GM18873 (cell line): ENCODE data around the gene DSCAML1.

Source experiments
- ATAC-seq: cut with Tn5 transposase; IDR thresholded peaks from one replicate; pipeline ENCODE4 v1.9.1; 2021; ENCODE audit warnings: mild to moderate bottlenecking, moderate library complexity, moderate number of reproducible peaks; ENCODE audit not compliant: unreplicated experiment, low FRiP score

The DSCAML1 gene

DNA sequence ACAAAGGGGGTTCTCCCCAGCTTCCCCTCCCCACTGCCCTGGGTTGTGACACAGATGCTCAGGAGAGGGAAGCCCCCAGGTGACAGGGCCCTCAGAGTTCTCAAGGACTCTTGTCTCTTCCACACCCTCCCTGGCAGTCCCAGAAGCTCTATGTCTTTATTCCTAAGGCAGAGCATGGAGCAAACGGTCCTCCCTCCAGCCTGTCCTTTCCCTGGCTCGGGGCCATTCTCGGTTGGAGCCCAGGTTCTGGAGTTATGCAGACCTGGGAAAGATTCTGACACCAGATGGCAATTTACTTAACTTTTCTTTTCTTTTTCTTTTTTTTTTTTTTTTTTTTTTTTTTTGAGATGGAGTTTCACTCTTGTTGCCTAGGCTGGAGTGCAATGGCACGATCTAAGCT lies 282.8 kb downstream of the DSCAML1 start:
- ATAC-seq = no peak

DNA sequence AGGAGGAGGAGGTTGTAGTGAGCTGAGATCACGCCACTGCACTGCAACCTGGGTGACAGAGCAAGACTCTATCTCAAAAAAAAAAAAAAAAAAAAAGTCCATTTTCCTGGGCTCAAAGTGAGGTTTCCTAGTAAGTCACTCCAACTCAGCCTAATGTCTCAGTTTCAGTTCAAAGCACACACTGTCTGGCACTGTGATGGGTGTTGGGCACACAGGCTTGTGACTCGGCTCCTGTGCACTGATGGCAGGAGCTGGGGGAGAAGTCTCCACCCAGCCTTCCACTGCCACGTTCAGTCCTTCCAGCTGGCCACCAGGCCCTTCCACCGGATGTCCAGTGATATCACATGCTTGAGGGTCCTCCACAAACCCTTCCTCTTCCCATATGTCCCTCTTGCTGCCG lies 283.4 kb downstream of the DSCAML1 start:
- no peak for ATAC-seq

DNA sequence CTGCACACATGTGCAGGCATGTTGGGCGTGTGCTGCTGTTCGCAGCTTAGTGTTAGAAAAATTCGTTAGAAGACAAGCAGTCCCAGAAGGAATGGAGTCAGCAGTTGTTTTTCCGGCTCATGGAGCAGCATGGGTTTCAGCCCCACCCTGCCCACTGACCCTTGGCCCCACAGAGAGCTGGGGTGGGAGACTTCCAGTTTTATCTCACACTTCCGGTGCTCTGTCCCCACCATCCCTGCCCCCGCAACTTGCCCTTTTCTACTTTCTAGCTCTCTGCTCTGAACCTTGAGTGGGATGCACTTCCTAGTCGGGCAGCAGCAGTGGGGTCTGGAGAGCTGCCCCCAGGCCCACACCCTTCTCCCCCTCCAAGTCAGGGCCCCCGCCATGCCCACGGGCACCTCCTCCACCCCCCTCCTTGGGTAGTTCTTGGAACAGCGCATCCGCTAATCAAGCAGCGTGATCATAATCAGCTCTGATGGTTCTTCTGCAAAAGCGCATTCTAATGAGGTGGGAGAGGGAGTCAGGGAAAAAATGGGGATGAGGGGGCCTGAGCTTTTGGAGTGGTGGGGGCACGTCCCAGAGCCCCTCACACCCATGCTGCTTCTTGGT lies 285.0 kb downstream of the DSCAML1 start:
- ATAC-seq = no peak

DNA sequence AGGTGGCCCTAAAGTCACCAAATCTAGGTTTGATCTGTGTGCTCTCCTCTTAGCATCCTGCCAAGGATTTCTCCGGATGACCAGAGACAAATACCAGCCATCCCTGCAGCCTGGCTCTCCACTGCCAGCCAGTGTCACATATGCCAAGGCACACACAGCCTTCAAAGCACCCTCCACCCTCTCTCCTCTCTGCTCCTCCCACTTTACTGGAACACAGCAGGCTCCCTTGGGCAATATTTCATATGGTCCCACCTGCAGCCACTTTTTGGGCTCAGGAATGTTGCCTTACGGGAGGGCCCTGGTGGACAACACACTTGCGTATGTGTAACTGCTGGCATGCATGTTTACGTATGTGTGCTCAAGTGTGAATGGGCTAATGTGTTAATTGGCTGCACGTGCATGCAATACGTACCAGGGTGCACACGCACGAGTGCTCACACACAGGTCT lies 285.5 kb downstream of the DSCAML1 start:
- no peak for ATAC-seq

DNA sequence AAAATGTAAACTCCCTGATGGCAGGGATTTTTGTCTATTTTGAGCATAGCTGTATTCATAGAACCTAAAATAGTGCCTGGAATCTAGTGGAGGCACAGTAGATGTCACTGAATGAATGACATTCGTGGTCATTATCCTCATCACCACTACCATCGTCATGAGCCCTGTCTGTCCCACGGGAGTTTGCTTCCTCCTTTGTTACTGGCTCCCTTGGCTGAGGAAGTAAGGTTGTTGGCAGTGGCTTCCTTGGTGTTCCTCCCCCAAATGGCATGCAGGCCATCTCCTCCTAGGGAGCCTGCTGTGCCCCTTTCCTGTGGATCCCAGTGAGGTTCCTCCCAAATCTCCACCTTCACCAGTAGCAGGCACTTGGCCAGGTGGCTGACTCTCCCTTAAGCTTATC lies 286.4 kb downstream of the DSCAML1 start:
- no peak for ATAC-seq

DNA sequence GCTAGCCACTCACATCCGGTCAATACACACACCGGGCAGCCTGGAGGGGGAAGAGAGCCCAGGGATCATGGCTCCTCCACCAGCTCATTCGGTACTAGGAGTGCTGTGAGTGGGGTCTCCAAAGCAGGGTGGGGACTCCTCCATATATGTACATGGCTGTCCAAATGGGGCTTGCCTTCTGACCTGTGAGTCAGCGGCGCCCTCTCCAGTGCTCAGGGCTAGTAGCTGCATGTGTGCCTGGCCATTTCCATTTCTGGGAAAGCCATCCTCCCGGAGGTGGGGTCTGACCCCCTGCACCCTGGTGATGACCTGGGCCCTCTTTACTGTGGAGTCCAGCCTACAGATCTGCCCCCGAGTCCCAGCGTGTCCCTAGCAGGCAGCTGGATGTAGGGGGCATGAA lies 287.5 kb downstream of the DSCAML1 start:
- ATAC-seq = no peak

DNA sequence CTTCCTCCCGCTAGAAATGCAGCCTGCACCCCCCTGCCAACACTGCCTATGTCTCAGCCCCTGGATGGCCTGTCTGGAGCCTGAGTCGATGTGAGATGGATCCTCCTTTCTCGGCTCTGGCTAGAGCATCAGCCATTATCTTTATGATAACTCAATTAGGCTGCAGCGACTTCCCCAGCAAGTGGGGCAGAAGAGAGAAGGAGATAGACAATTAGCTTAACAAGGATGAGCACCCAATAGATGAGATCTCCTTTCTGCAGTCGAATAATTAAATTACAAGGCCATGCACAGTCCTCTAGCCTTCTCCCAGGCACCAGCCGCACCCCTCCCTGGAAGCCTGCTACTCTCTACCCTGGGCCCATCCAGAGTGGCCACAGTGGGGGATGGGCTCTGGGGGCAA lies 290.0 kb downstream of the DSCAML1 start:
- ATAC-seq = no peak

DNA sequence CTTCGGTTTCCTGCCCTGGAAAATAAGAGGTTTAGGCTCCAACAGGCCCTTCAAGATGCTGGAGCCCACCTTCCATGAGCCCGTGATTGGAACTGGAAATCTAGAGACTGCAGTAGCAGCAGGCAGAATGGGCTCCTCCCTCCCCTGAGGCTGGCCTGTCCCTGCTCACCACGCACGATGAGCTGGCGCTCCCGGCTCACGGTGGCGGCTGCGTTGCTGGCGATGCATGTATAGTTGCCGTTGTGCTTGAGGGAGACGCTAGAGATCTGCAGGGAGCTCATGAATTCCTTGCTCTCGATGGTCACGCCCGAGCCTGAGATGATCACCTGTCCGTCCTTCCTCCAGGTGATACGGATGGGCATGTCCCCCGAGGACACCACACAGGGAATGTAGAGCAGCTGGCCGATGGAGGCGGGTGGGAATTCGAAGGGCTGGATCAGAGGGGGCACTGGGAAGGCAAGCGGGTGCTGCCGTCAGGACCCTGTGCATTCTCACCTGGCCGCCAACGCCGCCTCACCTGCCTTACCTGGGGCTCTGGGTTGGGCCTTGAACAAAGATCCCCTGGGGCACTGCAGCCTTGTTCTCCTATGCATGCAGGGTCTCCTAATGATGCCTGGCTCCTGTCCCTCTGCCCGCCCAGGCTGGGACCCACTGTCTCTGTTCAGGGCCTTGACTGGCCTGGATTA lies 291.6 kb downstream of the DSCAML1 start:
- no peak for ATAC-seq

DNA sequence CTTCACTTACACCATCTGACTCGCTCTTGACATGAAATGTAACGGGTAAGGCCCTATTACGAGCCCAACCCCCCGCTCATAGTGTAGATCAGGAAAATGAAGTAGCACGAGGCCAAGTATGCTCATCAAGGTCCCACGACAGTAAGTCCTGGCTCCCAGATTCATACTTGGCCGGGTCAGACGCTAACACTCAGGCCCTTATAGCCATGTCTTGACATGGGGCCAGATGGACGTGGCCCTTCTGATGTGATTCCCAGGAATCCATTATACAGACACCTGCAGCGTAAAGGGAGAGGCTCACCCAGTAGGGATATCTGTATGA lies 294.3 kb downstream of the DSCAML1 start:
- ATAC-seq = no peak

DNA sequence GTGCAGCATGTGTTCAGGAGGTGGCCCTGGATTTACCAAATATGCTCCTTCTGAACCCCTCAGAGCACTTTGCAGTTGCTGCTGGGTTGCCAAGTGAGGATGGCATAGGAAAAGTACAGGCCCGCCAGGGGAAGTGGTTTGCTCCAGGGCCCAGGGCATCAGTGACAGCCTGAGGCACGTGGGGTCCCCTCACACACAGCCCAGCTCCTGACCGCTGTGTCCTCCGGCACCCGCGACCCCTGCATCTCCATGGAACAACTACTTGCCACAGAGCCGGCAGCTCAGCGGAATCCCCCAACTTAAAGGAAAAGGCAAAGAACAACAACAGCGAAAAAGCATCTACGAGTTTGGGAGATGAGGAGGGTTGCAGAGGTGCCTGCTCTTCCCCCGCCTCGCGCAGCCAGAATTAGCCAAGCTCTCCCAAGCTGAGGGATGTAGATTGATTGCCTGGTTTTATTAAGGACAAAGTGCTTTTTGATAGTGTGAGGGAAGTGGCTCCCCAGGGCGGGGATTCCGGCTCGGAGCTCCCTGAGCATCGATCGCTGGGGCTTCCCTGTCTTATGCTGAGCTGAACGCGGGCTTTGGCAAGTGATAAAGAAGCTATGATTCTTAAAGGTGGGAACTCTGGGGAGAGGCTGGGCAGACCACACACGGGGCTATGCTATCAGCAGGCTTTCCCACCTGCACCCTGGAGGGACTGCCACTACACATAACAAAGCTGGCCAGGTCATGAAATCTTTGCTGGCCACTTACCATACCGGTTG lies 294.8 kb downstream of the DSCAML1 start:
- ATAC-seq = no peak

DNA sequence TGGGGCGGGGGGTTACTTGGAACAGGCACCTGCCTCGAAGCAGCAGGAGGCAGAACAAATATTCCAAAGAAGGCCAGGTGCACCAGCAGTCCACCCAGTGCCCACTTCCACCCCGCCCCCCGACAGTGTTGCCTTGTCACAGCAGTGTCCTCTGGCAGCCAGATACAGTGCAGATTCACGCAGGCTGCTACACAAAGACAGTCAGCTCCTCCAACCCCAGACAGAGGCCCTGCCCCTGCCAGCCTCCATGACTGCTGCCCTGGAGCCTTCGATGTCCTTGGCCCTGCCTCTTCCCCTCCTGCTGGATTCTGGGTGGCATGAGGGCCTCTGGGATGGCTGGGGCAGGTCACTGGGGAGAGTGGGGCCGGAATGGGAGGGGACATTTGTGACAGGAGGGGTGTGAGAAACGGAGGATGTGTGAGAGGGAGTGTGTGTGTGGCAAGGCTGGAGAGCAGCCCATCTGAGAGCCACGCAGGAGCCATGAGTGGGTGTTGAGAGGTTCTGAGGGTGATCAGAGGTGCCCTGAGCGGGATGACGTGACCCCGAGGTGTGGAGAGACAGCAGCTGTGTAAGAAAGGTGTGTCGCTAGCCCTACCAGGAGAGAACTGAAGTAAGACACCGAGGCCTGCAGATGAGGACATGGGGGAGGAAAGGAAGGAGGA lies 295.6 kb downstream of the DSCAML1 start:
- no peak for ATAC-seq

DNA sequence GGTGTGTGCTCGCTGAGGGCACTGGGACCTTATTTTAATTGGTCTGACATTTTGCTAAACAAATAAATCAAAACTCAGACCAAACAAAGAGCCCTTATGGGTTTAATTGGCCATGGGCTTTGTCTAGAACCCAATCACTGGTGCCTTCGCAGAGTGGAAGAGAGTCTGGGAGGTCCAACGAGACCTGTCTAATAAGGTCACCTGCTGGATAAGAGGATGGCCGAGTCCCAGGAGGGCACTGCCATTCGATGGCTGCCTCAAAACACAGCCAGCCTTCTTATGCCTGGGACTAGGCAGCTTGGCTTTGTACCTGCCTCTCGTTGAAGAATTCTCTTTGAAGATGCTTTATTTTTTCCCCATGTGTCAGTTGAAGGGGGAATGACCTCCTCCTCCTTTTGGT lies 298.2 kb downstream of the DSCAML1 start:
- ATAC-seq = no peak

DNA sequence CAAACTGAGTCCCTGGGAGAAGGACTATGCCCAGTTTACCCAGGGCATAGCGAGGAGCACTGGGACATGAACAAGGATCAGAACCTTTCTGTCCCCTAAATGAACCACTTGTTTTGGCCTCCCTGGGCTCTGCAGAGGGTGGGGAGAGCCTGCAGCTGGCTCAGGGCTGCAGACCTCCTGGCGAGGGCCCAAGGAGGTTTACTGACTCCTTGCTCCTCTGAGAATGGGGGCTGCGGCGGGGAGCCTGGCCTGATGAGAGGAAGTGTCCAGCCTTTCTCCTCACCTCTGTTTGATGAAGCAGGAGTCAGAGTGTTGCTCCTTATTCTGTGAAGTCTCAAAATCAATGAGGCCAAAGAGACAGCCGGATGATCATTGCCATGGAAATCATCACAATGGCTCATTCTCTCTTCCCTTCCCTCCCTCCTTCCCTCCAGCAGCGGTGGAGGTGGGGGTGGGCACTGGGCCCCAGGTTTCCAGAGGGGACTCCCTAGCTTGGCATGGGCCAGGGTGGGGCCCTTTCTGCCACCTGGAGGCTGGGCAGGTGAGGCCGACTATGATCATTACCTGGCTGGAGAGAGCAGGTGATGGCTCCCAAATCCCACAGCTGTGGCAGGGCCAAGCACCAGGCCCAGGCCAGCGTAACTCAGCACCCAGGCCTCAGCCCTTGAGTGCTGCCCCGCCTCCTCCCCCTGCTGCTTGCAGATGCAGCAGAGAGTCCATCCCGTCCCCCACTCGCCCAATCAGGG lies 299.6 kb downstream of the DSCAML1 start:
- ATAC-seq = no peak

DNA sequence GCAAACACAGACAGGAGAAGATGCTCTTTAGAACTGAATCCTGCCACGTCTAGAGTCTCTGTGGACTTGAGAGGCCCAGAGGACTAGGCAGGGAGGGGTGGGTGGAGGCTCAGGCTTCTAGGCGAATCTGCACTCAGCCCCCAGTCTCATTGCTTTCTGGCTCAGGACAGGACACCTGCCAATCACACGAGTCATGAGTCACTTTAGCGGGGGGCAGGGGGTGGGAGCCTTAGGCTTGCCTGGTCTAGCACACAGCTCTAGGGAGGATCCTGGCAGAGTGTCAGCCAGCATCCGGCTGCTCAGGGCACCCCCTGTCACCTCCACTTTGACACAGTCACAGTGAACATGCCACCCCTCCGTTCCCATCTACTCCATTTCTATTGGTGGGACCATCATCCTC lies 301.7 kb downstream of the DSCAML1 start:
- no peak for ATAC-seq

DNA sequence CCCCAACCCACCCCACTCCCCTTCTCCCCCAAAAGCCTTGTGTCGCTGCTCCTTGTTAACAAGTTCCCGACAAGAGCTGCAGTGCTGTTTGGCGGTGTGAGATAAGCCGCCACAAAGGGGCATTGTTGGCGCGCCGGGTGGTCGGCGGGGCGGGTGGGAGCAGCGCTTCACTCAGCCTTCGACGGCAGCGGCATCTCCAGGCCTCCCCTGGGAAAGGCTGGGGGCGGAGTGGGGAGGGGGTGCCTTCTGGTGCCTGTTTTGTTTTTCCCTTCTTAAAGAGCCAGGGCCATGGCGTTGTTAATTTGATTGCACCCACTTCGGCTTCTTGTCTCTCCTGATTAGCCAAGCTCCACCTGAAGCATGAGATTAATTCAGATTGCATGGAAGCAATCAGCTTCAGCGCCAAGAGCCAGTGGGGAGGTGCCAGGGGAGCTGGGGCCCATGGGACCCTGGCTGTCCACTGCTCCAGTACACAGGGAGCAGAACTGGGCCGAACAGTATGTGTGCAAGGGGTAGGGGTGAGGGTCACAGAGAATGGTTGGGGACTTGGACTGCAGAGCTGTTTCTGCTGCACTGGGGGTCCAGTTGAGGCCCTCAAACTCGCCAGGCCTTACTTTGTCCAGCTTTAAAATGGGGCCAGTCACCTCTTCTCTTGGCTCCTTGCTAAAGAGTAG lies 304.3 kb downstream of the DSCAML1 start:
- ATAC-seq = no peak

DNA sequence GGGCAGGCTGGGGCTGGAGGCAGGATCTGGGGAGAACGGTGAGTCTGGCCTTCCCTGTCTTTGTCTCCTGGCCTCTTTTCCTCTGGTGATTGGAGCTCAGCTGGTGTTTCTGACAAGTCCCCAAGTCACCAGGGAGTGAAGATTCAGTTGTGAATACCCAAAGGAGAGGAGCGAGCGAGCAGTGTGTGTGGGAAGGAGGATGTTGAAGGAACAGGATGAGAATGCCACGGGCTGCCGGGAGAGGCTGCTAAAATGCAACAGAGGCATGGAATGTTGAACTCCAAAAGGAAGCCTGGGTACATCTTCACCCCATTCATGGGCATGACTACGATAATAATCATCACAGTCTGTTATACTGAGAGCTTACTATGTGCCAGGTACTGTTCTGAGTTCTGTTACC lies 306.1 kb downstream of the DSCAML1 start:
- no peak for ATAC-seq

DNA sequence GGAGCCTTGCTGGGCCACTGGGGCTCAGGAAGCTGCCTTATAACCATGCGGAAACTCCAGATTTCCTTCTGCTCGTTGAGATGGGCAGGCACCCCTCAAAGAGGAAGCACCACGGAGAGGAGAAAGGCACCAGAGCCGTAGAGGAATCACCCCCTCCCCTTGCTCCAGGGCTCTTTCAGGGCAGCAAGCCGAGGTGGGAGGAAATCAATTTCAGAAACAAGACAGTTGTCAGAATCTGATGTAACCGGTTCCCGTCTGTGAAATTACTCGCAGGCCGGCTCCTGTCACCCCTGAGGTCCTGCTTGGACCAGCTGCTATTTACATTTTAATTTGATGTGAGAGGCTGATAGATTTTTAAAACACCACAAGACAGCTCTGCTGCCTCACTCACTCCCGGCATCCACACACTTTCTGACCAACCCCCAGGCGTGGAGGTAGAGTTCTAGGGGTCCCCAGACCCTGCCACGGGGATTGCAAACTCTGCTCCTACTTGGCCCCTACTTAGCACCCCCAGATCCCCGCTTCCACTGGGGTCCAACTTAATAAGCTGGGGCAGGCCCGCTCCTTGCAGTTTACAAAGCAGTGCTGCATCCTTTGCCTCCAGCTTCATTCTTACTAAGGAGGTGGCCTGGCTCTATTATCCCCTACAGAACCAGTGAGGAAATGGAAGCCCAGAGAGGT lies 306.9 kb downstream of the DSCAML1 start:
- no peak for ATAC-seq

DNA sequence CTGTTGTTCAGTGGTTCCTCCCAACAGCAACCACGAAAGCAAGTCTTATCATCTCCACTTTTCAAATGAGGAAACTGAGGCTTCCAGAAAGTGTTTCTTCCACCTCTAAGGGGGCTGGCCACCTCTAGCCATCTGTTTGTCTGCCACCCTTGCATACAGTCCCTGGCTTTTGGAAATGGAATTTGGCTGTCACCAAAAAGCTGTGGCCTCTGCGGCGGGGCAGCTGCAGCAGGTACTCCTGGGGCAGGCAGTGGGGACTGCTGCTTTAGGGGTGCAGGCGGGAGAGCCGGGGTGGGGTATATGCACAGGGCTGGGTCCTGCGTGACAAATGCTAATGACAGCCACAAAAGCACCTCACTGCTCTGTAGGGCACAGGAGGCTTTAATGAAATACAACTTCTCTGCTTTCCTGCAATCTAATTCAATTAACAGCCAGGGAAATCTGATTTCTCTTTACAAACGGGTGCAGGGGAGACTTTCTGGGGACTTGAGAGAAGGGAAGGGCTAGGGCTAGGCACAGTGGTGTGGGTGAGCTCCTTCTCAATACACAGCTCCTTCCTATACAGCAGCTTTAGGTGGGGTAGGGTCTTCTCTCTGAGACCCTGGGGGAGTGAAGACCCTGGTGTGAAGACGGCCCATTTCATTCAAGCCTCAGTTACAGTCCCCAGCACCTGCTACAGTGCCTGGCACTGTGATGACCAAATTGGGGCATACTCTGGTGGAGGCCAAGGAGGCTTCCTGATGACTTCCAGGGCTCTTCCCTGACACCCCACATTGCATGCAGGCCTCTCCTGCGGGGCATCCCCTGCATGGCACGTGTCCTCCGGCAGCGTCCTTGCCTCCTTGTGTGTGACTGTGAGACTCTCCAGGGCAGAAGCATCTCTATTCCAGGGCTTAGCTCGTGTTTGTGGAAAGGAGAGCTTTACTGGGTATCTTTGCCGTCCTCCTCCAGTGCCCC lies 307.7 kb downstream of the DSCAML1 start:
- no peak for ATAC-seq
